Putamen (tissue), 1 donor: ENCODE data around the gene SLC17A9.
A peak's percentile ranks its signal among the peaks of the same experiment; 100 is the strongest.

ENCODE experiments used
- DNase-seq: peaks from one replicate; pipeline ENCODE4 v3.0.0-alpha.2; 2016; ENCODE audit warnings: low spot score

SLC17A9 gene

DNA sequence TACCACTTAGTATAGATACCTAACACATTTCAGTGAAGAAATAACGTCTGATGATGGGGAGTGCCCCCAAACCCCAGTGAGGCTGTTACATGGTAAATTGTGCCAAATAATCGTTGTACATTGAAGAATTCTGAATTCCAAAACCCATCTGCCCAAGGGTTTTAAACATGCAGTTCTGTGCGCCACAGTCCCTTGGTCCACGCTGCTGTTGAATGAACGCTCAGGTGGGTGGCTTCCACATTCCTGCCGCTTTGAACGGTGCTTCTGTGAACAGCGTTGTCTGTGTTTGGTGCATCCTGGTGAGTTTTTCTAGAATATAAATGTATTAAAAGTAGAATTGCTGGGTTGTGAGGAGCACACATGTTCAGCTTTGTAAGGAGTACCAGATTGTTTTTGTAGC is 11.6 kb upstream of the SLC17A9 start:
- no peak for DNase-seq

DNA sequence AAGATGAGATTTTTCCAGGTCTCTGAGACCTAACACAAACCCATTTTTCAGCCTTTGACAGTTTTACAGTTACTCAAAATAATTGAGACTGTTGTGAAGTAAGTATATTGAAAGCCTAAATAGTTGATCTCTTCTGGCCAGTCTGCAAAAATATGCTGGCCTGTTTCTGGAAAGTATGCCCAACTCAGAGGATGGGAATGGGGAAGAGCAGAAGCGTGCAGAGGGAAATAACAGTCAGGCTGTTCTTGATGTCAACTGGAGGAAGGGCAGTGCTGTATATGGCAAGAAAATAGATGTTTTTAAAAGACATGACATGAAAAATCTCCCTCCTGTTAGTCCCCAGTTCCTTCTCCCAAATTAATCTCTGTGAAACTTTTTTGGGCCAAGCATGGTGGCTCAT is 10.7 kb upstream of the SLC17A9 start:
- no peak for DNase-seq

DNA sequence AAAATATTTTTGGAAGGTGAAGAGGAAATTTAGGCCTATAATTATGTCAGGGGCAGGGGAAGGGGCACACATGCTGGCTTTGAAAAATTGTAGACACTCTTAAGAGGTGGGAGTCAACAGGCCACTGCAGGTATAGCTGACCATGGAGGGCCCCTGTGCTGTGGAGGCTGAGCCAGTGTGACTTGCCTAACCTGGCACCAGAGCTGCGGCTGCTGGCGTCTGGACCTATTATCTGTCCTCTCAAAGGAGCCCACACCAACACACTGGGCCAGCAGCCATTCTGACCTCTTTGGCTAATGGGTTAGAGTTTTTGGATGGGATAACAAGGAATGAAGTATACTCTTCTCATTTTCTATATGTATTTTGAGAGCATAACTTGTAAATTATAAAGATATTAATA is 10.1 kb upstream of the SLC17A9 start:
- no peak for DNase-seq

DNA sequence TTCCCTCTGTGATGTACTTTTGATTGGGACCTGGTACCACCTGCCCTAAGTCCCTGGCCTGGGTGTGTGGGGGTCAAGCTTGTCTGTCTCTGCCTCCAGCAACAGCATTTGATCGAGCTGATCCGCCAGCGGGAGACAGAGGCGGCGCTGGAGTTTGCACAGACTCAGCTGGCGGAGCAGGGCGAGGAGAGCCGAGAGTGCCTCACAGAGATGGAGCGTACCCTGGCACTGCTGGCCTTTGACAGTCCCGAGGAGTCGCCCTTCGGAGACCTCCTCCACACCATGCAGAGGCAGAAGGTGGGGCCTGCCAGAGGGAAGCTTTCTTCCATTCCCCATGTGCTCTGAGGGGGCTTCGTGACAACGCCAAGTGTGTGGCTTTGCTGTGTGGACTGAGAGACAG is 9.1 kb upstream of the SLC17A9 start:
- no peak for DNase-seq

DNA sequence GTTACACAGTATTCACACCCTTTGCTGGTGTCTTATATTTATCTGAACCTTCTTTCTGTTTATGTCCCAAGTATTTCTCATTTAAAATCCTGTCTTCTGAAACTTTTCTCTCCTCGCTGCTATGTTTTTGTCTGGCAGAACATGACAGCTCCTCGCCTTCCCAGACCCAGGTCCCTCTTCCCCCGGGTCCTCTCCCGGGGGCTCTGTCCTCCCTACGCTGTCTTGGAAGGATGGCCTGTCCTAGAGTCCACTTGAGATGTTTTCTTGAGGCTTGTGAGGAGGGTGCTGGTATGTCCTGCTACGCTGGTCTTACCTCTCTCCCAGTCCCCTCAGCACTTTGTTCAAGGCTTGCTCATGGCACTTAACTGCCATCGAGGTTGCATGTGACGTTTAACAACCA is 8.3 kb upstream of the SLC17A9 start:
- DNase-seq, result no peak

DNA sequence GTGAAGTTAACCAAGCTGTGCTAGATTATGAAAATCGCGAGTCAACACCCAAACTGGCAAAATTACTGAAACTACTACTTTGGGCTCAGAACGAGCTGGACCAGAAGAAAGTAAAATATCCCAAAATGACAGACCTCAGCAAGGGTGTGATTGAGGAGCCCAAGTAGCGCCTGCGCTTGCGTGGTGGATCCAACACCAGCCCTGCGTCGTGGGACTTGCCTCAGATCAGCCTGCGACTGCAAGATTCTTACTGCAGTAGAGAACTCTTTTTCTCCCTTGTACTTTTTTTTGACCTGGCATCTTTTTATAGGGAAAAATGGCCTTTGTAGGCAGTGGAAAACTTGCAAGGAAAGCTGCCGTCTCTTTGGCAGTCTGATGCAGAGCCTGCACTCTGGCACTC is 7.8 kb upstream of the SLC17A9 start:
- no peak for DNase-seq

DNA sequence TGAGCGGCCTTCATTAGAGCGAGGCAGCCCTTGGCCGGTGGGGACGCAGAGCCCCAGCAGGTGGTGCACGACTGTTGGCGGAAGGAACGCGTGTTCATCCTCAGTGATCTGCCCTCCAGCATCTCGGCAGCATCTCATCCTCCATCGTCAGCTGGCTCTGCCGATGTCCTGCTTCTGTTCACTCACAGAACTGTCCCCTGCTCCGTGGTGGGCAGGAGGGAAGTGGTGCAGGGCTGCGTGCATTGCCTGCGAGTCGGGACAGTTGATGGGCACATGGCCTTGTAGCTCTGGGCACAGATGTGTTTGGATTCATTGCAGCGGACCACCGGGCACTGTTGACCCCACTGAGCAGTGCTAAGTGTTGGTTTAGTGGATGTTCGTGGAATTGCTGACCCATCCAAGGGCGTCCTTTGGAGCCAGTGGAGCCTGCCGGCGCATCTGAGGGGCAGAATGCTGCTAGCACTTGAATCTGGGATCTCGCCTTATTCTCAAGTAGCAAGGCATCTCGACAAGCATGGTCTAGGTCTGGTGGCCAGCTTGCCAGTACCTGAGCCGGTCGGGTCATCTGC is 6.7 kb upstream of the SLC17A9 start:
- DNase-seq, result no peak

DNA sequence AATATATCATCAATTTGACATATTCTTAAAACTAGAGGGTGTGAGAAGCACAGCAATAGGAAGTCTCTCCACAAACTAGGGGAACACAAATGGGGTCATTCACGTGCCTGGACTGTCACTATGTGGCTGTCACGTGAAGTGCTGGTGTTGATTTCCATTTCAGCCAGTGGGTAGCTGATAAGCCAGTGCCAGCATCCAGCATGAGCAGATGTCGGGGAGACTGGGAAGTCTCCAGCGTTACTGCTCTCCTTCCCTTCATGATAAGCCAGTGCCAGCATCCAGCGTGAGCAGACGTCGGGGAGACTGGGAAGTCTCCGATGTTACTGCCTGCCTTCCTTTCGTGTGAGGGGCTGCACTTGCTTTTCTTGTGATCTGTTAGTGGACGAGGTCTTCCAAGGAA is 5.6 kb upstream of the SLC17A9 start:
- no peak for DNase-seq

DNA sequence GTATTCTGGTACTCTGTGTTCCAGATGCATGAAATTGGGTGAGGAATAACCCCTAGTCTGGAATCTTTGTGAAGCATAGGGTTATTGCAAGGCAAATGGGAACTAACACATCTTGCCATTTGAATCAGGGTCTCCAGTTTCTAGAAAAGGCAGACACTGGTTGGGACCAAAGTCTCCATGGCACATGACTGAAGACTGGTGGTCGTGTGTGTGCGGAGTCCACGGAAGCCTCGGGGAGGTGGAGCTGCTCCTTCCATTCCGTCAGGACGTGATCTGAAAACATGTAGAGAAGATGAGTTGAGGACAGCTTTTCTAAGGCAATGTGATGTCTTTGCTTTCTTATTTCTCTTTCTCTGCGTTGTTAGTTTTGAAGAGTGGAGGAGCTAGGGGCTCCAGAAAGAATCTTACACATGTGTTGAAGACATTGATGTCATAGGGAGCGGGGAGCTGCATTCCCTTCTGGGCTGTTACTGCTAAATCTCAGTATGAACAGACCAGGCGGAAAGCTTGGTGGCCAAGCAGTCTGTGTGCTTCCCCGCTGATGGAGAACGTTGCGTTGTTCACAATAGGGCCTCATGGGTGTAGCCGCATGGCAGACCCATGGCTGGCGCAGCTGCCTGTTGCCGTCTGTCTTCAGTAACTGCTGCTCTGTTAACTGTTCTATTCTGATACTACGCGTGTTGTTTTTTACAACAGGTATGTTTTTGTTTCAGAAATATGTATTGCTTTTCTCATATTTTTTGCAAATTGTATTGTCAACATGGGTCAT is 4.8 kb upstream of the SLC17A9 start:
- no peak for DNase-seq

DNA sequence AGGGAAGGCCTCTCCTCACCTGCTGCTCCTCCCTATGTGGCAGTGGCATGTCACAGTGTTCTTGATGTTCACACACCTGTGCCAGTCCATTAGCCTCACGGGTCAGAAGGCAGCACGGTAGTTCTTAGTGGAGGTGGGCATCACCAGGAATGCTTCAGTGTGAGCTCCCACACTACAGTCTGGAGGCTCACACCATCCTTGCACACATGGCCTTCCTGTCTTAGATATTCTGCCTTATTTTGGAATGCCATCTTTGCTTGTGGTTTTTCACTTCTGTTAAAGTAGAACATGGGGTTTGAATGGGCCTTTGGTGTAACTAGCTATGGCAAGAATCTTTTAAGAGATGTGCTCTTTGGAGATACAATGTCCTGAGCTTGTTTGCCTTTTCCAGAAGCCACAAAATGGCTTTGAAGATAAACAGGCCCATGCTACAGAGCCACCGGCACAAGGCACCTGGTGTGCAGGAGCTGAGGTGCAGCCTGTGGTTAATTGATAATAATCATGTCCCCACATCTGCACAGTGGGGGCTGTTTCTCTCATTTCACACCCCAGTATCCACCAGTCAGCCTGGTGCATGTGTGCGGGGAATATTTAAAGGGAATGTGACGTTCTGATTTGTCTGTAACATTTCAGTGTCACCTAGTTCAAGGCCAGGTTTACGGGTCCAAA is 3.2 kb upstream of the SLC17A9 start:
- DNase-seq, result no peak

DNA sequence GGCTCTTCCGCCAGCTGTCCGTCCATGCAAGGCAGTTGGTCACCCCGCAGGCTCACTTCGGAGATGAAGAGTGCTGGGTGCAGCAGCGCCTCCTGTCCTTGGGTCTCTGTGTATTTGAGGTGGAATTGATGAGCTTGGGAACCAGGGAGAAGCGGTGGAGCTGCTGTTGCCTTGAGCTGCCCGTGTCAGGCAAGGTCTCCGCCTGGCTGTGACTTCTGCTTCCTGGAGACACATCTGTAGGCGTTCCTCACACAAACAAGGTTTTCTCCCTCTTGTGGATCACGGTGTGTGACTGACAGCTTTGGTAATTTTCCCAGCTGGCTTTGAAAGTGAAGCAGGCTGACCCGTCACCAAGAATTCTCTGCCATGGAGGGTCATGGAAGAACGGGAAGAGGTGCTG is 2.5 kb upstream of the SLC17A9 start:
- DNase-seq, result no peak

DNA sequence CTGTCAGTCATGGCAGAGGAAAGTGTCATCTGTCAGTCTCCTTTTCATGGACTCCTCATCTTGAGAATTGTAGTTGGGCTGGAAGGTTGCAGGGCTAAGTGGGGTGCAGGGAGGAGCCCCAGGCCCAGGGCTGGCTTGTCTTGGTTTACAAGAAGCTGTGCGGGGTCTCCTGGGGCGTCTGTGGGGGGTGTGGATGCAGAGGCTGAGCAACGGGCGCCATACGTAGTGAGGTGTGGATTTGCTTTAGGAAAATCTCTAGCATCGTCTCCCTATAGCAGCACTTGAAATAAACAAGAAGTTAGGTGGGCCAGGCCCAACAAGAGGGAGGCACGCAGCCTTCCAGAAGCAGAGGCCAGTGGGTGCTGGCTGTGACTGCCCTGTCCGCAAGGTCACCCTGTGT is 1.8 kb upstream of the SLC17A9 start:
- no peak for DNase-seq

DNA sequence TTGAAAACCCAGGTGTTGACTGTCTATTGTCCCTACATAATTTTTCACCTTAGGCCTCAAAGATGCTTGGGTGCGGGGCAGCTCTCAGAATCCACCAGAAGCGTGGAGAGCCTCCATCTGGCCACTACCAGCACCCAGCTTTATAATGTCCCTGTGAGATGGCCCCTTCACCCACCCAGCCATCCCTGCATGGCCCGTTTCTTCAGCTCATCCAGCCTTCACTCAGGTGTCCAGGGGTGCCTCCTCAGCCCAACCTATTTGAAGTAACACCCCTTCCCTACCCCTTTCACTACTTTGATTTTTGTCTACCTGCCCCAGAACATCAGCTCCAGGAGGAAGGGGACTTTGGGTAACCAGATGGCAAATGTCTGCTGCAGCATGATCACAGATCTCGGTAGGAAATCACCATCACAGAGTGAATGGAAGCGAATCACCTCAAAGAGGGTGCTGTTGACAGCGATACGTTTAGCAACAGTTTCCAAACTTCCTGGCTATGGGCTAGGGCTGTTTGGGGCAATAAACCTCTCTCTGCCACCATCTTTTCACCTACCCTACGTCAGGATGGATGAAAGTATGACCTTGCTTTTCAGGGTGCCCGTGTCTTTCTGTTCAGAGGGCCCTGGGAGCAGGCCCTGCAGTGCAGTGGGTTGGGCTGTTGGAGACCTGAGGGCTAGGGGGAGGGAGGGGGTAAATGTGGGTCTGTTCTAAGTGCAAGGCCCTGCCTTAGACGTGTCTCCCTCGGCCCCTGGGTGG is 1.2 kb upstream of the SLC17A9 start:
- no peak for DNase-seq

DNA sequence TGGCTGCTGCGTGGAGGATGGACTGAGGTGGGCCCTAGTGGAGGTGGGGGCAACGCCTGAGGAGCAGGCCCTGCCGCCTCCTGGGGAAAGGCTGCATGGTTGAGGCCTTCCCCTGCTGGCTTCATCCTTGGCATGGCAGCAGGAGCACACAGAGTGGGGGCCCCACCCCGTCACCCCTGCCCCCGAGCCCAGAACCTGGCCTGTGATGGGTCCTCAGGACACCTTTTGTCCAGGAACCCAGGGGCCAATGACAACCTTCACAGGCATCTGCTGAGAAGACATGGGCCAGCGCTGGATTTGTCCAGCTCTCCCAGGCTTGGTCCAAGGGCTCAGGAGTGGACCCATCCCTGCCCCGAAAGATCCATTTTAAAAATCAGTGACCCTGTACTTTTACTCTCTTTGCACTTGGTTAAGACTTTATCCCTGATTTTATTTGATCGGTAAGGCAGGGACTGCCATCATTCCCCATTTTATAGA is 575 bp upstream of the SLC17A9 start:
- no peak for DNase-seq

DNA sequence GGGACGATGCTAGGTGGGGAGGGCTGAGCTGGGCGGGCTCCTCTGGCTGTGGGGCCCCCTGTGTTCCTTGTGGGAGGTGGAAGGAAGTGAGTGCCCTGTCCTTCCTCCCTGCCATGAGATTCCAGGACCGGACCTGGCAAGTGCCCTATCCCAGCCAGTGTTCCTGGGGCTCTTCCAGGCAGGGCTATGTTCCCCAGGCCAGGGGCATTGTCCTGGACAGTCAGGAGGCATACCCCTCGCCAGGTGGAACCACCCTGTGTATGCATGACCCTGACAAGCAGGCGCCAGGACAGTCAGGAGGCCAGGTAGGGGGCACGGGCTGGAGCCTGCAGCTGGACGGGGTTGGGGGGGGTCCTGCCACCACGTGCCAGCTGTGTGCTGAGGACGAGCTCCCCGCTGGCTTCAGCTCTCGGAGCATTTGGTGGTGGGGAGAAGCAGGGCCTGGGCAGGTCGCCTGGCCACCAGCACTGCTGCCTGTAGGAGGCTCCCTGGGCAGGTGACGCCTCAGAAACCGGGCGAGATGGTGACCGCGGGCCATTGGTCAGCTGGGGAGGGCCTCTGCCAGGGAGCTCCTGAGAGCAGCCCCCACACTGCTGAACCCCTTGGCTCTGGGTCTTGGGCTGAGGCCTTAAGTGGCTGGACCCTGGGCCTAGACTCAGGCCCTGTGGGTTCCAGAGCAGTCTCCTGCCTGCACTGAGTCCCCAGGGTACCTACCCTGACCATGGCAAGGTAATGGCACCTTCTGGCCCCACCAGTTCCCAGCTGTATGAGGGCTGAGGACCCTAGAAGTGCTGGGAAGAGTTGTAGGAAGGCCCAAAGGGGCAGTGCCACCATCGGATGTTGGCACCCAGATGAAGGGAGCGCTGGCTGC is 694 bp downstream of the SLC17A9 start:
- no peak for DNase-seq

DNA sequence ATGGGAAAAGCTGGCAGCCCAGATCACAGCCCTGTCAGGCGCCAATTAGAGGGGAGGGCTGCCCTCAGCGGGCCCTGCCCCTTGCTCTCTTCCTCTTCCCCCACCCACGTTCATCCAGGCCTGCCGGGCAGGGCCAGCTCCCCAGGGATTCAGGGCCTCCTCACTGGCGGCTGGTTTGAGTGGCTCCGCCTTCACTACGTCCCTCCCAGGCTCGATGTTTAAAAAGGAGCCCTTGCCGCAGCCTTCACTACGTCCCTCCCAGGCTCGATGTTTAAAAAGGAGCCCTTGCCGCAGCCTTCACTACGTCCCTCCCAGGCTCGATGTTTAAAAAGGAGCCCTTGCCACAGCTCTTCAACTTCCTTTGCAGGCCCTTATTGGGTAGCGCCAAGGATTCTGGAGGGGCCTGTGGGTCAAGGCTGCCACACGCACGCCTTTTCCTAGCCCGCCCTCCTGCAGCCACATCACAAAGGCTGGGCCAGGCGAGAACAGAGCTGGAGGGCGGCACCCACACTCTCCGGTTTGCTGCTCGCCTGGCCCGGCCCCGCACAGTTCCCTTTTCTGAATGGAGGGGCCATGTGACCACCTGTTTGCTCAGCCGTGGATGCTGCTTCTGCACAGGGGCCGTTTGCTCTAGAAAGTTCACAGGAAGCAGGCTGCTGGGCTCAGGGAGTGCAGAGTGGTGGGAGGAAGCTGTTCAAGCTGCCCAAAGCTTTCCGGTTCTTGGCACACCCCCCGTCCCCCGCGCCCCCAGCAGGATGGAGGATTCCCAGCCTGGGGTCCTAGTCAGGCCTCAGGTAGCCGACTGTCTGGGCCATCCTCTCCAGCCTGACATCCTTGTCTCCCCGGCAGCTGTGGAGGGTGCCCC is 1.6 kb downstream of the SLC17A9 start:
- peak; percentile 40 for DNase-seq

DNA sequence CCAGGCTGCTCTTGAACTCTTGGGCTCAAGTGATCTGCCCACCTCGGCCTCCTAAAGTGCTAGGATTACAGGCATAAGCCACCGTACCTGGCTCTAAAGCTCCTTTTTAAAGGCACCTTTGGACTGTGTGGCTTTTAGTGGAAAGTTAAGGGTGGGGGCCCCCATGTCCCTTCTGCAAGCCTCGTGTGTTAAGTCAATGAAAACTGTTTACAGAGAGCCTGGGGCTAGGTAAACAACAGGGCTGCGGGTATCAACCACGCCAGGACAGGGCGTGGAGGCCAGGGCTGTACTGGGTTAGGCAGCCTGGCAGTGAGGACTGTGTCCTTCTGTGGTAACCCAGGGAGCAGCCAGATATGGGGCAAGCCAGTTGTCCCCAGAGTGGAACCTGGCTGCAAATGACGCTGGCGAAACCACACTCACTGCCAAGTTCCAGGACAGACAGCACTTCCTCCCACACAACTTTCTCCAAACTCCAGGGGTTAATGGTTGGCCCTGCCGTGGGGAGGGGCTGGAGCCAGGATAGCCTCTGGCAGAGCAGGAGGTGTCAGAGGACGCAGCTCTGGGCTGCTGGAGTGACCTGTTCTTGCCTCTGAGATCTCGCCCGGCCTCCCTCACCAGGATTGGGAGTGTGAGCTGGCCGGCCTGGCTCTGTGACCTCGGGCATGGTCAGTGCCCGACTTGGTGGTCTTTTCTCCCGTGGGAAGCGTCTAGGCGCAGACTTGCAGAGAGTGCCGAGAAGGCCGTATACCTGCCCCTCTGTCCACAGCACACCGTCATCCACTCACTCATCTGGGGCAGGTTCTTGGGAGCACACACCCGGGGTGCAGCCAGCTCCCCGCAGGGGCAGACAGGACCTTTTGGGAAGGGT is 3.2 kb downstream of the SLC17A9 start:
- DNase-seq, result no peak

DNA sequence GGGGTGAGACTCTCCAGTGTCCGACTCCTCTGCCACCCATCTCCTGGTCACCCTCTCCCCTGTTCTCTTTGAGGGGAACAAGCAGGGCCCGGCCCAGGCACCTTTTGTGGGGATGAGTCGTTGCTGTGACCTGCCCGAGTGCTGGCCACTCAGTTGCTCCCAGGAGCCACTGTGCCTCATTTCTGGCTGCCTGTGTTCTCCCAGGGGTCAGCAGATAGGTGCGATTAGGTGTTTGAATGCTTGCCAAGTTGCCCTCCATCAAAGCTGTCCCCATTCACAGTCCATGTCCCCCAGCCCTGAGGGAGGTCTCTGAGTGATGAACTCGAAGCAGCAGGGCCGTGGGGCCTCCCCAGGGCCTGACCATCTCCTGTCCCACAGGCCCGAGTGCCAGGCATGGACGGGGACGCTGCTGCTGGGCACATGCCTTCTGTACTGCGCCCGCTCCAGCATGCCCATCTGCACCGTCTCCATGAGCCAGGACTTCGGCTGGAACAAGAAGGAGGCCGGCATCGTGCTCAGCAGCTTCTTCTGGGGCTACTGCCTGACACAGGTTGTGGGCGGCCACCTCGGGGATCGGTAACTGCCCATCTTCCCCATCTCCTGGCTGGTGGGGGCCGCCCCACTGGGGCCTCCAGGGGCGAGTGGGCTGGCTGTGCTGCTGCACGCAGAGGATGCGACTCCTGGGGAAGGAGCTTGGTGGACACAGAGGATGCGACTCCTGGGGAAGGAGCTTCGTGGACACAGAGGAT is 4.1 kb downstream of the SLC17A9 start:
- DNase-seq, result no peak
